GM18907 (cell line): Measurements from ENCODE around the gene EXOC1.
"Not testable (repeated sequence)": the region's sequence is repeated elsewhere in the genome, so short reads cannot be mapped to it uniquely, and the experiment has no call there.

ENCODE experiments used
- ATAC-seq: cut with Tn5 transposase; IDR thresholded peaks from one replicate; pipeline ENCODE4 v1.9.1; 2021; ENCODE audit warnings: mild to moderate bottlenecking, moderate library complexity; ENCODE audit not compliant: unreplicated experiment

Gene EXOC1

GRCh38 chr4:55853484-55854046, at the start of gene EXOC1:
Gene EXOC1, plus strand, starts transcription at chr4:55853648. Its CDS starts 4,676 bp downstream, at chr4:55858324.
- peak; percentile 99 for ATAC-seq

DNA sequence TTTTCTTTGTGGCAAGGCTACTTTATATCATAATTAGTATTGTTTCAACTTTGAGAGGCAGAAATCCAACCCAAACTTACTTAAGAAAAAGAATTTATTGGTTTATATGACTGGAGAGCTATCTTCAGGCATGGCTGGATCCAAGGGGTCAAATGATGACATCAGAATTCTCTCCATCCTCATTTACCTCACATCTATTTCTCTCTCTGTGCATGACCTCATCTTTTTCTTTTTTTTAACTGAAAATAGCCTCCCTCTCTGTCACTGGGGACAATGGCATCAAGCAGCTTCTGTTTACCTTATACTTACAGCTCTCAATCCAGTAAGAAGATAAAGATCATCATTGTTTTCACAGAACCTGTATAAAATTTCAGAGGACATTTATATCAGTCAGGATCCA, 45.9 kb upstream of the EXOC1 start:
- no peak for ATAC-seq

DNA sequence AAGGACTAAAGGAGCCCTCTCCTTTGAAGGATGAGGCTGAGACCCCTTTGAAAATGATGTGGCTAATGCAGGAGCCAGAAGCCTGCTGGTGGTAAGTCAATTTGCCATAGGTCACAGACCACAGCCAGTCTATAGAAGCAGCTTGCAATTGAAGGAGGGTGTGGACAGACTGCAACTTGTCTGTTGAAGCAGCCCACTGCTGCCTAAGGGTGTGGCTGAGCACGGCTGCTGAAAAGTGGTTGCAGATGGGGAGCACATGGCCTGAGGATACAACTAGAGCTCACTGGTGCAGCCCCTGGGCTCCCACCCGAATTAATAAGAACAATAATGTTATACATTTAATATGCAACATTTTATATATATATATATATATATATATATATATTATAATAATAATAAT, 45.3 kb upstream of the EXOC1 start:
- no peak for ATAC-seq

- ATAC-seq = no peak
Measured at GRCh38 chr4:55808632-55809031, 44.8 kb upstream of the EXOC1 start.

GRCh38 chr4:55817691-55818090, 35.8 kb upstream of the EXOC1 start:
- no peak for ATAC-seq

GRCh38 chr4:55819634-55820033, 33.8 kb upstream of the EXOC1 start, which contains the start of gene EXOC1L:
Gene EXOC1L, plus strand, starts transcription at chr4:55819790. Its CDS starts 237 bp downstream, at chr4:55820027.
- ATAC-seq = no peak

DNA sequence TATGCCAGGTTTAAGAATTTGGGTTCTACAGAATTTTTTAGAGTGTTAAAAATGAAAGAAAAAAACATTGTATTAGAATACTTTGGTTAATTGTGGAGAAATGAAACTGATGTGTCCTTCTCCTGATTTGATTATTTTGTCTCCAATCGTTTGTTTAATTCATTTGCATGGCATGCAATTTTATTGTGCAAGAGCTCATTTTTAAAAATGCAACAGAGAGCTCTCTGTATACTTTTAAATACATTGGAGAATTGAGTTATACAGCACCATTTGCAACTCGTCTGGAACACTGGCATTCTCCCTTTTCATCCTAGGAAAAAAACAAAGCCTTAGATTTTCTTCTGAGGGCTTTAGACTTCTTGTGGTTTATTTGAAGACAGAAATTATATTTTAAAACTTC, 33.2 kb upstream of the EXOC1 start:
- no peak for ATAC-seq

- no peak for ATAC-seq
Measured at GRCh38 chr4:55822329-55822728, 31.1 kb upstream of the EXOC1 start.

DNA sequence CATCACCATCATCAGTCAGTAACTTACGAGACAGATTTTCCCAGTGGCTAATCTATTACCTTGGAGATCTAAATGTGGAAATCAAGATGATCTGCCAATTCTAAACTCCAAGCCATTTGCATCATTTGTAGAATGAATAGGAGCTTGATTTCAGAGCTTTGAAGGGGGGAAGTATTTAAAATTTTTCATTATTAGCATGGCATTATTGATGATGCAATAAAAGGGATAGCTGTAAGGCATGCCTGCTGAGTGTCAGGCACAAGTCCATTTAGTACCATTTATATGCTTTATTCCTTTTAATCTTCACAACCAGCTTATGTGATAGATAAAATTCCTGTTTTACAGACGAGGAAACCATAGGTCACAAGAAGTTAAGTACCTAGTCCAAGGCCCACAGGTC, 28.6 kb upstream of the EXOC1 start:
- no peak for ATAC-seq

GRCh38 chr4:55826986-55827385, 26.5 kb upstream of the EXOC1 start:
- ATAC-seq = no peak

- ATAC-seq = no peak
Measured at GRCh38 chr4:55827582-55827981, 25.9 kb upstream of the EXOC1 start.

- no peak for ATAC-seq
Measured at GRCh38 chr4:55830048-55830447, 23.4 kb upstream of the EXOC1 start.

DNA sequence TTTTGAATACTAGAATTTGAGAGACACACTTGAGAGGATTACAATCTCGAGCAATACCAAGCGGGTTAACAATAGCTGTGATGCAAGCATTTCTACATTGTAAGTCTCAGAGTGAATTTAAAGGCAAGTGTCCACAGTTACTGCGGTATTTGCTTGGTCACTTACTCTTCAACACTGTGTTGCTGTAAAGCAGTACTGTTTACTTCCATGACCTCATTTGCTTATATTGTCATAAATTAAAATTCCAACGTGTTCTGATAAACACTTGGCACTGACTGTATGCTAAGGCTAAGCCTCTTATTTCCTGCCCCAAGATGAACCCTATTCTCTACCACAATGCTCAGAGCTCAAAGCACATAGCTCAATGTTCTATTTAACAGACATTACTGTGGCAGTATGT, 22.7 kb upstream of the EXOC1 start:
- ATAC-seq = no peak

- no peak for ATAC-seq
Measured at GRCh38 chr4:55834086-55834795, 19.2 kb upstream of the EXOC1 start.

DNA sequence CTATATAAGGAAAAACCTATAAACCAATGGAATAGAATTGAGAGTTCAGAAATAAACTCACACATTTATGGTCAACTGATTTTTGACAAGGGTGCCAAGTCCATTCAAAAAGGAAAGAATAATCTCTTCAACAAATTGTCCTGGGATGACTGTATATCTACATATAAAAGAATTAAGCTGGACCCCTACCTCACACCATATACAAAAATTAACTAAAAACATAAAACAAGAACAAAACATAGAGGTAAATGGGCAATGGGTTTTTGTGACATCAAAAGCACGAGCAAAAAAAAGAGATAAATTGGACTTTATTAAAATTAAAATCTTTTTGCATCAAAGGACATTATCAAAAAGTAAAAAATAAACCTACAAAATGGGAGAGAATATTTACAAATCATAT, 15.5 kb upstream of the EXOC1 start:
- no peak for ATAC-seq

DNA sequence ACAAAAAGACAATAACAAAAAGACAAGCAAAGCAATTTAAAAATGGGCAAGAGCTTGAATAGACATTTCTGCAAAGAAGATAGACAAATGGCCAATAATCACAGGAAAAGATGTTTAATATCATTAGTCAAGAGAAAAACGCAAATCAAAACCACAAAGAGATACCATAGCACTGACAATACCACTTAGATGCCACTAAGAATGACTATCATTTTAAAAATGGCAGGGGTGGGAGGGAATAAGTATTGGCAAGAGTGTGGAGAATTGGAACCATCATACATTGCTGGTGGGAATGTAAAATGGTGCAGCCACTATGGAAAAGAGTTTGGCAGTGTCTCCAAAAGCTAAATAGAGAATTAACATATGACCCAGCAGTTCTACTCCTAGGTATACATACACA, 15.1 kb upstream of the EXOC1 start:
- ATAC-seq = no peak

GRCh38 chr4:55838952-55839351, 14.5 kb upstream of the EXOC1 start:
- ATAC-seq = no peak

GRCh38 chr4:55840956-55841355, 12.5 kb upstream of the EXOC1 start:
- ATAC-seq = no peak

GRCh38 chr4:55841373-55842239, 11.8 kb upstream of the EXOC1 start:
- not testable (repeated sequence) for ATAC-seq

DNA sequence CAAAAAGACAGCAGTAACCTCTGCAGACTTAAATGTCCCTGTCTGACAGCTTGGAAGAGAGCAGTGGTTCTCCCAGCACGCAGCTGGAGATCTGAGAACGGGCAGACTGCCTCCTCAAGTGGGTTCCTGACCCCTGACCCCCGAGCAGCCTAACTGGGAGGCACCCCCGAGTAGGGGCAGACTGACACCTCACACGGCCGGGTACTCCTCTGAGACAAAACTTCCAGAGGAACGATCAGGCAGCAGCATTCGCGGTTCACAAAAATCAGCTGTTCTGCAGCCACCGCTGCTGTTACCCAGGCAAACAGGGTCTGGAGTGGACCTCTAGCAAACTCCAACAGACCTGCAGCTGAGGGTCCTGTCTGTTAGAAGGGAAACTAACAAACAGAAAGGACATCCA, 11.1 kb upstream of the EXOC1 start:
- ATAC-seq = not testable (repeated sequence)

GRCh38 chr4:55849724-55850123, 3.7 kb upstream of the EXOC1 start:
- no peak for ATAC-seq

- no peak for ATAC-seq
Measured at GRCh38 chr4:55851885-55852284, 1.6 kb upstream of the EXOC1 start.
